HG02588 (cell line): ENCODE measurements around the gene SCUBE2.

Experiments used
- ATAC-seq: cut with Tn5 transposase; IDR thresholded peaks from one replicate; pipeline ENCODE4 v1.9.1; 2021; ENCODE audit warnings: mild to moderate bottlenecking, moderate library complexity; ENCODE audit not compliant: unreplicated experiment

Gene SCUBE2

GRCh38 chr11:9047964-9048523, 43.4 kb downstream of the SCUBE2 start:
- no peak for ATAC-seq

- ATAC-seq, result no peak
Observed at GRCh38 chr11:9046481-9046880, 44.9 kb downstream of the SCUBE2 start.

- no peak for ATAC-seq
Observed at GRCh38 chr11:9042488-9042887, 48.9 kb downstream of the SCUBE2 start.

- no peak for ATAC-seq
Observed at GRCh38 chr11:9041747-9042146, 49.7 kb downstream of the SCUBE2 start.

- ATAC-seq, result no peak
Observed at GRCh38 chr11:9040410-9040809, 51.0 kb downstream of the SCUBE2 start.

GRCh38 chr11:9039863-9040262, 51.5 kb downstream of the SCUBE2 start:
- ATAC-seq, result no peak

DNA sequence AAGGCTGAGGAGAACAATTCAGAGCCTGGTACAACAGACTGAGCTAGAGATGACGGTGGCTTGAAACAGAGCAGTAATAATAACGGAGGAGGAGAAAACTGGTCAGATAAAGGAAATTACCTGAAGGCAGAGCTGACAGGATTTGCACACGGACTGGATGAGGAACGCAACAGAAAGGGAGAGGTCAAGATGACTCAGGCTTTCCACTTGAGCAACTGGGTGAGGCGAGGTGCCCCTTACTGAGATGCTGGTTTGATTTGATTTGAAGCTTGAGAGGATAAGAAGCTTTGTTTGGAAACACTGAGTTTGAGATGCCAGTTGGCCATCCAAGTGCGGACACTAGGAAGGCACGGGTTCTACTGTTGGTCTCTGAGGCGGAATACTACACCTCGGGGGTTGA, 52.2 kb downstream of the SCUBE2 start:
- ATAC-seq, result no peak

GRCh38 chr11:9038541-9038940, 52.9 kb downstream of the SCUBE2 start:
- ATAC-seq, result no peak

DNA sequence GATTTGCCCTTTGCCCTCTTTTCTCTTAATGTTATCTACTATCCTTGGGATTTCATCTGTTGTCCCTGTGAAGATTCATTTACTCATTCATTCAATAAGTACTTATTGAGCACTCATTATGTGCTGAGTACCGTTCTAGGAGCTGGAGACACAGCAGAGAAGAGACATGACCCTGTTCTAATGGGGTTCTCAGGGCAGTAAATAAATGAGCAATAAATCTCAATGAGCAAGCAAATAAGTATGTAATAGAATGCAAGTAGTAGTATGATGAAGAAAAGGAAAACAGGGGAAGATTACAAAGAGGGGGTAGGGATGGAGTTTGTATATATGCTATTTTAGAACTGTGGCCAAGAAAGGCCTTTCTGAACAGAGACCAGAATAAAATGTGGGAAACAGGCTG, 53.4 kb downstream of the SCUBE2 start:
- ATAC-seq, result no peak

GRCh38 chr11:9037046-9037780, 54.2 kb downstream of the SCUBE2 start:
- ATAC-seq, result no peak

- ATAC-seq, result no peak
Observed at GRCh38 chr11:9030601-9031000, 60.8 kb downstream of the SCUBE2 start.

GRCh38 chr11:9029422-9029821, 62.0 kb downstream of the SCUBE2 start:
- ATAC-seq, result no peak

- no peak for ATAC-seq
Observed at GRCh38 chr11:9028581-9028980, 62.8 kb downstream of the SCUBE2 start.

DNA sequence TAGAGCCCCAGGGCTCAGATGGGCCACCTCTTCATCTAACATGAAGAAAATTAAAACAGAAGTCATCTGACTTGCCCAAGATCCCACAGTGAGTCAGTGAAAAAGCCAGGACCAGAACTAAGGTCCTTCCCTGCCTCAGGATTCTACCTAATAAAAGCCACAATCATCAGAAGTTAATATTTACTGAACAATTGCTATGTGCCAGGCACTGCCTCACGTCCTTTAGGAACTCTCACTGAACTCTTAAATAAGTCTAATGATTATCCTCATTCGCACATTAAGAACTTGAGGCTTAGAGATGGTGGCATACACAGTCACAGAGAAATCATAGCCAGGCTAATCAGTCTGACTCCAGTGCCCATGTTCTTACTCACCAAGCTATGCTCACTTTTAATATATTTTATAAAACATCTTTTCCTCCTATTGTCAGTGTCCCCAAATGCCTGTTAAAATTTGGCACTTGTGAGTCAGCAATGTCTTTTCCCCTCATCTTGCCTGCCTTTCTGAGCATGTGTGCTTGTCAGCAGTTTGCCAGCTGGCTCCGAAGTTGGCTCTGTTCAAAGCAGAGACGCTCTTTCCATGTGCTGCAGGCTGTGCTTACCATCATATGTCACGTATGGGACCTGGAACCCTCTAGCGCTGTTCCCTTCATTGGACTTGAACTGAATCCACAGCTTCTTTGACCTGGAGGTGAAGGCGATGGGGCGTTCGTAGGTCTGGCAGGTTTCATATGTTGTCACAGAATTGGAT, 66.1 kb downstream of the SCUBE2 start:
- ATAC-seq, result no peak

DNA sequence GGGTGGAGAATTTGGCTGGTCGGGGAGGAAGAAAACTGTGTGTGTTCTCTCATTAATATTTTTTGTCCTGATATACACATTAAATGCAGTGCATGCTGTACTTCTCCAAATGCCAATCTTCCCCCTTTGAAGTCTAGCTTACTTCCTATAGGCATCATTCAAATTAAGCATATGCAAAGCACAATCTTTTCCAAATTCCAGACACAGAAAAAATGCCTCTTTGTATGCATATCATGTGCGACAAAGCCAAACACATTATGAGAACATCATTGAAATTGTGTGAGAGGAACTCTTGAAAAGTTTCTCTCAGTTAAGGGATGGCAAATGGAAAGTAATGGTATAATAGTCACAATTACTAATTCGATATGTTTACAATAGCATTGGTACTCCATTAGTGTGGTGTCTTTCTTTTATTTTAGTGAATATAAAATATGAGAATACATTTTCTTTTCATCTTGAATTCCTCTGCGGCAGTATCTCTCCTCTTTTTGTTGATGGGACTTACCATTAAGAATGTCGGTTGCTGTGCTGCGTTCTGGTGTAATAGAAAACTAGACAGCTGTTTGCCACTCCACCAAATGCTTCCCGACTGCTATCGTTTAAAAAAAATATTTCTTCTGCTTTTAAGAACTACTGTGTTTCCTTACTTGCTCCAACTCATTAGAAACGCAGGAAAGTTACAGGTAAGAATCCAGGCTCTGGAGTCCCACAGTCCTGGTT, 68.3 kb downstream of the SCUBE2 start:
- no peak for ATAC-seq

GRCh38 chr11:9020916-9021315, 70.5 kb downstream of the SCUBE2 start:
- ATAC-seq, result no peak

DNA sequence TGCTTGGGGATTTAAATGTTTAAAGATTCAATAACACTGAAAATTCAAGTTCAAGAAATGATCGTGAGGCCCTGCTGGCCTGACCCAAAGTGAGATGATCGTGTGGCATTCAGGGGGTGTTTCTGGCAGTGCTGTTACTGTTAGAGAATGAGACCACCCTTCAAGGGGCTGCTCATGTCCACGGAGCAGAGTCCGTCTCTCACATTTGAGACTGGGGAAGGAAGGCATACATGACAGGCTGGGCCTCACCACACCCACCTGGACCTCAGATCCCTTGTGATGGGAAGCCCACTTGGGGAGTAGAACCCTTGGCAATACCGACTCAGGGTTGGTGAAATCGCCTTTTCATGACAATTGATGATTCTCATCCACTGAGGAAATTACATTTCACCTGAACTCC, 71.5 kb downstream of the SCUBE2 start:
- no peak for ATAC-seq

DNA sequence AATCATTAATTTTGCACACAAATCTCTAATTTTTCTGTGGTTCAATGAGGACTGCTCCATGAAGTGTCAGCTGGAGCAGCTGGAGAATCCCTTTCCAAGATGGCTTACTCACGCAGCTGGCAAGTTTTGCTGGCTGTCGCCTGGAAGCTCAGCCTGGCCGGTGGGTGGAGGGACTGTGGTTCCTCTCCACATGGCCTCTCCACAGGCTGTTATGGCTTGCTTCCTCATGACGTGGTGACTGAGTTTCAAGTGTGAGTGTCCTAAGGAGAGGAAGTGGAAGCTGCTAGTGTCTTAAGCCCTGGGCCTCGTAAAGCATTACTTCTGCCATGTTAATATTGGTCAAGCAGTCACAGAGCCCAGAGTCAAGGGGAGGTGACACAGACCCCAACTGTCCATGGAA, 73.6 kb downstream of the SCUBE2 start:
- ATAC-seq, result no peak

DNA sequence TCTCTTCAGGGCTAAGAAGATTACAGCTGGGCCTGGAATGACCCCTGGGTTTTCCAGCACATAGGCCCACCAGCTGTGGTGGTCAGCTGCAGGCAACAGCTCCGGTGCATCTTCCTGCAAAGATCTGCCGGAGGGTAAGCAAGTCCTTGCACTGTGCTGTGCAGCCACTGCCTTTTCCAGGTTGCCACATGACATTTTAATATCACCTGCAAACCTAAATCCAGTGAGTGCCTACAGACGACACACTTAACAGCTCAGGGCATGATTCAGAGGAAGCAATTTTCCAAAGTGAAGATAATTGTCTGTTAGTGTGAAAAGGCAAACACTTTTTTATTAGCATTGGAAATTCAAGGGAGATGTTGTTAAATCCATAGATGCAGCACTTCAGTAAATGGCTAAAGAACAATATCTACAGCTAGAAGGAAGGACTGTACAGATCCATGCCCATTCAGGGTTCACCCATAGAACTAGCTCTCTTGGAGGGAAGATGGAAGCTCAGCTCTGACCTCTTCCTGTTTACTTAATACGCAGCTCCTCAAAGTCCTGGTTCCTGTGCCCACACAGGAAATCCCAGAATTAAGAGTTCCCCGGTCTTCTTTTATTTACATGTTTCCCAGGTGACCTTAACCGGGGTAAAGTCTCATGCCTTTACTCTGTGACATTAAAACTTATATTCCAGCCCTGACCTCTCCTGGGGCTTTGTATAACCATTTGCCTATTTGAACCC, 74.3 kb downstream of the SCUBE2 start:
- no peak for ATAC-seq

DNA sequence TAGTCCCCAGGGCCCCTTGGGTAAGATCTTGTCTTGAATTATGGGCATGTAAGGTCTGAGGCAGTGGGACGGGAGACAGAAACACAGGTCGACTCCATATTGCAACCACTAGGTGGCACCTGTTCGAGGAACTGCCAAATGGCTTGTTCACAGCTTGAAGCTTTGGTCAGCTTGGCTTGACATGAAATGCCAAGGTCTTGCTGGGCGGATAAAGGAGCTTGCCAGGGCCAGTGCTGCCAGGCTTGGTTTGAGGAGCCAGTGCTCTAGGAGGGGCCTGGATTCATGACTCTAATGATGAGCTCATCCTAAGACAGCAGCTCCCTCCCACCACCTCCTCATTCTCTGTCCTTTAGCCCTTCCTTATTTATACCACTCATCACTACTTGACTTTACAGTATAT, 75.7 kb downstream of the SCUBE2 start:
- ATAC-seq, result peak; percentile 67

GRCh38 chr11:9014826-9015225, 76.6 kb downstream of the SCUBE2 start:
- ATAC-seq, result no peak
